ENCODE data around the gene TPRG1.

TPRG1 gene

DNA sequence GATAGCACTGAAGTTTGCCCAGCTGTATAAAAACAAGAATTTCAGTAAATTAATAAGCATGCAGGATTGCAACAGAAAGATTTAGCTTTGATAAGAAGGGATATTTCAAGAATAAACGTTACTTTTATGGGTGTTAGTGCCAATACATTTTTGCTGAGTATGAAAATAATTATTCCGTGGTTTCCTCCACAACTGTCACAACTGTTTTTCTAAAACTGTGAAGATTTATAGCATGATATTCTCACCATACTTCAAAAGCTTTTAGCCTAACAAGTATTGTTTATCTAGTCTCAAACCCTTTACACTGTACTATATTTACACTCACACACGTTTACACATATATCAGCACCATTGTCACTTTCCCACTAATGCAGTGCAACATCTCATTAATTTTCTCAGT lies 200.5 kb downstream of the TPRG1 start:
- FAIRE-seq (no peak), DNase-seq (ENCODE audit: insufficient read length, low spot score) (no peak)
- TF ChIP-seq, protein P1, sequence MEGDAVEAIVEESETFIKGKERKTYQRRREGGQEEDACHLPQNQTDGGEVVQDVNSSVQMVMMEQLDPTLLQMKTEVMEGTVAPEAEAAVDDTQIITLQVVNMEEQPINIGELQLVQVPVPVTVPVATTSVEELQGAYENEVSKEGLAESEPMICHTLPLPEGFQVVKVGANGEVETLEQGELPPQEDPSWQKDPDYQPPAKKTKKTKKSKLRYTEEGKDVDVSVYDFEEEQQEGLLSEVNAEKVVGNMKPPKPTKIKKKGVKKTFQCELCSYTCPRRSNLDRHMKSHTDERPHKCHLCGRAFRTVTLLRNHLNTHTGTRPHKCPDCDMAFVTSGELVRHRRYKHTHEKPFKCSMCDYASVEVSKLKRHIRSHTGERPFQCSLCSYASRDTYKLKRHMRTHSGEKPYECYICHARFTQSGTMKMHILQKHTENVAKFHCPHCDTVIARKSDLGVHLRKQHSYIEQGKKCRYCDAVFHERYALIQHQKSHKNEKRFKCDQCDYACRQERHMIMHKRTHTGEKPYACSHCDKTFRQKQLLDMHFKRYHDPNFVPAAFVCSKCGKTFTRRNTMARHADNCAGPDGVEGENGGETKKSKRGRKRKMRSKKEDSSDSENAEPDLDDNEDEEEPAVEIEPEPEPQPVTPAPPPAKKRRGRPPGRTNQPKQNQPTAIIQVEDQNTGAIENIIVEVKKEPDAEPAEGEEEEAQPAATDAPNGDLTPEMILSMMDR (IDR thresholded peaks at IDR 0.05; ENCODE audit: insufficient read depth, missing control alignments) = no peak
